Effector CD8-positive, alpha-beta T cell (primary cell): ENCODE measurements around the gene TGFBRAP1.

Experiments
- DNase-seq: peaks from one replicate; lab custom pipeline; 2025; lab: John Stamatoyannopoulos, UW

TGFBRAP1 gene

DNA sequence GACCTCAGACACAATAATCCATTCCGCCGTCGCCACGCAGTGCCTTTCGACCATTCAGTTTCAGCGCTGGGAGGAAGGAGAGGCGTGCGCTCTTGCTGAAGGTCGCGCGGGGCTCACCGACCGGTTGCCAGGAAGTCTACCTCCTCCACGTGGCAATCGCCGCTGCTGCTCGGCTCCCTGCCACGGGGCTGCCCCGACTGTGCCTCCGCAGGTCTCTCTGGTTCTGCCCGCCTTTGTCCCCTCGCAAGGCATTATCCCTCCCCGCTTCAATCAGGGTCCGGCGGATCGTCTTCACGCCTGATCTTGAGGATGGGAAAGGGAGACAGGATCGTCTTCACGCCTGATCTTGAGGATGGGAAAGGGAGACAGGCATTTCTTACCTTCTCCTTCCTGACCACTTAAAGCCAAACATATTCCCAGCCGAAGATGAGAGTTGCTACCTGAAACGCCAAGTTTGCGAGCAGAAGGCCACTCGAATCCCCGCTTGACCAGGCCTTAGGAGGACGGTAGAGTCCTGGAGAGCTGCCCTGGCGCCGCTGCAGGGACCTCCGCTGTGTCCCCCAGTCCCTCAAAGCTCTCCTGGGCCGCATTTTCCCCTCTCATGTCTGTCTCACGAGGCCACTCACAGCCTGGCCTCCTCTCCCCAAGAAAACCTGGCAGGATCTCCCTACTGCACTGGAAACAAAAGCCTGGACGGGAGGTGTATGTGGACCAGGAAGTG lies 92.3 kb downstream of the TGFBRAP1 start:
- DNase-seq = no peak

DNA sequence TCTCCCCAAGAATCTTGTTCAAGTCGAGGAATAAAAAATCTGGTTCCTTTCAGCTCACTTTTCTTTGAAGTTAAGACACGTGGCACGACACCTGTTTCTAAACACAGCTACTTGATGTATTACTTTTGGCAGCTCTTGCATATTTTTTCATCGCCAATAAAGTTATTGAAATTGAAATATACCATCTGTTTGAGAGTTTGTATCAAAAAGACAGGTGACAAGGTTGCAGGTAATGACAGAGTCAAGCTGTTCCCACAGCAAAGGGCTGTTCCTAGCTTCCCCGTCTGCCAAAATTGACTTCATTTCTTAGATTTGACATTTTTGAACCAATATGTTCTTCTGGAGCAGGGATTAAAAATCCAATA lies 93.5 kb downstream of the TGFBRAP1 start:
- no peak for DNase-seq

DNA sequence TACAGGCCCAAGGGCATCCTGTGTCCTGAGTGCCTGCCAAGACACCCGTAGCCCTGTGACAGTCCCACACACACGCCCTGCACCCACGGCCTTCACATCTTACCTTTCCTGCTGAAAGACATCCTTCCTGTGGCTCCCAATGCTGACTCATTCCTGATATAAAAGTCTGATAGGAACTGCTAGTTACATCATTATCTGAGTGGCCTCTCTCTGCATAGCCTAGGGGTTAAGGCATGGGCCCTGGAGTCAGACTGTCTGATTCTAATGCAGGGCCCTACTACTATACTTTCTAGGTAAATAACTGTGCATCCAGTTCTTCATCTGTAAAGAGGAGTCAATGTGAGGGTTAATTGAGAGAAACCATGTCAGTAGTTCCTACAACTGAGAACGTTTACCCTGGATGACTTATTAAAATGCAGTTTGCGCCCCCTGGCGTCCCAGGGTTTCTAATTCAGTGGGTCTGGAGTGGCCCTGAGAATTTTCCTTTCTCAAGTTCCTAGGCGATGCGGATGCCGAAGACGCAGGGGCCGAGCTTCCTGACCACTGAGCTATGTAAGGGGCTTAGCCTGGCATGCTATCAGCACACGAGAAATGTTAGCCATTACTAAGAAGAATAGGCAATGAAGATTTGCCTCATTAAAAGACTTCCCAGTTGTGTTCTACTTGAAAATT lies 94.0 kb downstream of the TGFBRAP1 start:
- peak; percentile 30 for DNase-seq

DNA sequence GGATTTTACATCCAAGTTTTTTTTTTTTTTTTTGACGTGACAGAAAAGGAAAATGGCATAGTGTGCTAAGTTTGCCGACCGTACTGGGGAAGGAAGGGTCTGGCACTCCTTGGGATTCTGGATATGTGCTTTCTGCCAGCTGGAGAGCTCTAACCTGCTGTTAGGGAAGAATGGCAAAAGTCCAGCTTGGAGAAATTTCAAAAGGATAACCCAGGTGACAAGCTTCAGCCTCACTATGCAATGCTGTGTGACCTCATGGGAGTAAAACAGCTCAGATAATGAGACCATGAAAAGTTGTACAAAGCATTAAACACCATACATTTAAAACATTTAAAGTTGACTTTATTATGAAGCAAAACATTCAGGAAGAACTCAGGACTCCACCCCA lies 98.3 kb downstream of the TGFBRAP1 start:
- DNase-seq = no peak

DNA sequence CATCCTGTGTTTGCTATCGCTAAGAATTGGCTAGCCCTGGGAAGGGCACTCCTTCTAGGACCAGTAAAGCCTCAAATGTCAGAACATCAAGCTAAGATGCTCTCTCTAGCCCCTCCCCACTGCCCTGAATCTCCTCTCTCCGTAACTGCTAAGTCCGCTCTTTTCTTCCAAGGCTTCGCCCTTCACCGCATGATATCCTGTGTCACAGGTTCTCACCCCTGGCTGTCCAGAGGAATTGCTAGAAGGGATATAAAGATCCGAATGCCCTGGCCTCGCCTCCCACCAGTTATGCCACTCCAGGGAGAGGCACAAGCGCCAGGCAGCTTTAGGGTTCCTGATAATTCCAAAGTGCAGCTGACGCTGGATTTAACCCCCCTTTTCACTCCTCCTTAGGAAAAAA lies 105.1 kb downstream of the TGFBRAP1 start:
- DNase-seq = no peak

DNA sequence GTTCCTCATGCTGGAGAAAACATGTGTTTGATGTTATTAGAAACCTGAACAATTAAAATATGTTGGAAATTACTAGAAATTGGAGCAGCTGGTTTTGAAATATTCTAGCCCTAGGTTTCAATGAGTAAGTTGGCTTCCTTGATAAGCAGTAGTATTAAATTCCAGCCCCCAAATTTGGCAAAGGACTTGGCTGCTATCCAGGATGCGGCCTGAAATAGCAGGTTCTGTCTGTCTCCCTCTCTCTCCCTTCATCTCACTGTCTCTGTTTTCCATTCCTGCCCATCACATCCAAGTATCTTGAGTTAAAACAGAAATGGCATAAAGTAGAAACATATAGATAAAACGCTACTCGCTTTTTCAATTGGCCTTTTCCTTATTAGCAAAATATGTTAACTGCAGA lies 108.9 kb downstream of the TGFBRAP1 start:
- DNase-seq = no peak

DNA sequence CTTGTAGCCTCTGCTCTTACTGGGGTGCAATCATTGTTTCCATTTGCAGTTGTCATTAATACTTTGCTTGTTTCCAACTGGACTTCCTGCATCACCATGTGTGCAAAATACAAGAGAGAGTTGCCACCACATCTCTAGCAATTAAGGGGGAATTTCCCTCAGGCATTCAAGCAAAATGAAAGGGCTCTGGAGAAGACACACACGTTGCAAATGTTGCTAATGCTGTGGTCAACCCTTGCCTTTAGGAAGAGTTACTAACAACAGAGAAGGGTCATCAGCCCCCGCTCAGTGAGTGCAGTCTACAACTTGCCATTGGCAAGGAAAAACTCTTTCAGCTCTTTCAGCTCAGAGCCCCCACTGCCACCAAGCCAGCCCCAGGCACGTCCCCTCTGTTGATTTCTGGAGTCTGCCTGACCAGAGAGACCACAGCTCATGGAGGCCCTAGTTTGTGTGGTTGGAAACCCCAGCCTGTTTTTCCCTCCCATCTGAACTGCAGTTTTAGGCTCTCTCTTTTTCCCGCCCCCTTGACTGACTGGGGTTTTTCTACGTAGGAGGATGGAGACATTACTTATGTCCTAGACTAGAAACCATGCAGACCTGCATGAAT lies 113.8 kb downstream of the TGFBRAP1 start:
- no peak for DNase-seq
